Left lung (tissue), 10 donors: ENCODE measurements around the gene RSAD1. TPM values are rescaled to one million over a fixed set of nuclear protein-coding genes. Genes with fewer than 3 reads are reported as not detected.

Source experiments
- ATAC-seq: fragments of 200-7000 bp; cut with Tn5 transposase; one replicate; pipeline ENCODE4 v1.9.1; 2020; ENCODE audit warnings: moderate library complexity
- DNase-seq, 4 donors: peaks; one replicate each; pipeline ENCODE4 v3.0.0-alpha.2; 2013 to 2020
- H3K27ac ChIP-seq, 2 donors: fragments of 200-600 bp; sonication (generic) in 1 of 2; one replicate each; pipeline versions ENCODE4 v1.5.0 to v1.8.0; 2020 to 2021
- H3K27me3 ChIP-seq, 2 donors: fragments of 200-600 bp; sonication (generic) in 1 of 2; one replicate each; pipeline versions ENCODE4 v1.5.0 to v1.8.0; 2020 to 2021
- H3K36me3 ChIP-seq, 2 donors: fragments of 200-600 bp; sonication (generic) in 1 of 2; one replicate each; pipeline versions ENCODE4 v1.5.0 to v1.8.0; 2020 to 2021
- H3K4me1 ChIP-seq, 2 donors: fragments of 200-600 bp; one replicate each; pipeline ENCODE4 v1.8.0; 2021
- H3K4me3 ChIP-seq, 2 donors: fragments of 200-600 bp; sonication (generic) in 1 of 2; one replicate each; pipeline versions ENCODE4 v1.5.0 to v1.8.0; 2020 to 2021; ENCODE audit warnings: mild to moderate bottlenecking in 1 of 2
- H3K9me3 ChIP-seq, 2 donors: fragments of 200-600 bp; sonication (generic) in 1 of 2; one replicate each; pipeline versions ENCODE4 v1.5.0 to v1.8.0; 2020 to 2021
- CTCF ChIP-seq, 2 donors: fragments of 200-600 bp; sonication (generic) in 1 of 2; IDR thresholded peaks; one replicate each; pipeline versions ENCODE4 v1.5.0 to v1.8.0; 2021; ENCODE audit warnings: antibody characterized with exemption in 2 of 2
- intact Hi-C, 2 donors: fragments of 100-400 bp; cut with DNase I; formaldehyde crosslinking; loops; one replicate each; pipeline versions ENCODE4 v1.11.2 to v1.14.2; 2022
- polyA plus RNA-seq, 6 donors: library from polyadenylated mRNA; unstranded; fragments of 120-200 nt; gene quantifications; one replicate each; pipeline ENCODE4 v1.2.1, GENCODE V29; 2013; ENCODE audit not compliant: insufficient read length in 6 of 6
- total RNA-seq, 2 donors: library from RNA; stranded (reverse); fragmentation: NEBNext Ultra II Directional; extraction: Animal tissue kit (Norgen Biotek cat#: 25700); gene quantifications; one replicate each; pipeline ENCODE4 v1.2.1, GENCODE V29; 2021
- donor health status: DM: no; HTN: yes; CAD: no.
- donor health status: DM: no; HTN: no; CAD: no.

RSAD1 gene
- total and polyA plus RNA-seq, 8 donors: 28.5 to 61.5 (median 47.2) TPM

GRCh38 chr17:50432125-50432762 is 46.4 kb upstream of the RSAD1 start:
- intact Hi-C loops: no loop called here
- ATAC-seq: no peak
- Histone ChIP-seq H3K27me3 (no peaks in the 10 kb centered on the region), H3K9me3 (no peaks in the 10 kb centered on the region), H3K36me3 (peaks cover 0 to 8% of the 10 kb centered on the region in 2 donors), H3K4me1 (peaks cover 0 to 16% of the 10 kb centered on the region in 2 donors), H3K27ac (no peak overlapping the region), H3K4me3 (no peak overlapping the region)
- DNase-seq: no peak
- TF ChIP-seq CTCF (IDR thresholded peaks at IDR 0.05): no peak

- peaks cover 0 to 4% of the 10 kb centered on the region in 2 donors for H3K4me1 ChIP-seq
- no peaks in the 10 kb centered on the region for H3K9me3 ChIP-seq
- intact Hi-C loops: no loop called here
- no peak for TF ChIP-seq CTCF (IDR thresholded peaks at IDR 0.05)
- no peak for DNase-seq
- H3K27me3 ChIP-seq: no peaks in the 10 kb centered on the region
- no peak overlapping the region for H3K4me3 ChIP-seq
- ATAC-seq: no peak
- peaks cover 0 to 8% of the 10 kb centered on the region in 2 donors for H3K36me3 ChIP-seq
- no peak overlapping the region for H3K27ac ChIP-seq
Observed at GRCh38 chr17:50437409-50437808, 41.3 kb upstream of the RSAD1 start.

- intact Hi-C loops: no loop called here
- Histone ChIP-seq H3K27me3 (no peaks in the 10 kb centered on the region), H3K9me3 (no peaks in the 10 kb centered on the region), H3K27ac (peak overlapping the region in 1 of 2 donors; percentile 49), H3K36me3 (peaks cover 0 to 8% of the 10 kb centered on the region in 2 donors), H3K4me1 (peaks cover 4 to 6% of the 10 kb centered on the region in 2 donors), H3K4me3 (no peak overlapping the region)
- ATAC-seq: no peak
- DNase-seq: no peak
- no peak for TF ChIP-seq CTCF (IDR thresholded peaks at IDR 0.05)
Observed at GRCh38 chr17:50439008-50439407, 39.7 kb upstream of the RSAD1 start.

- H3K36me3 ChIP-seq: peaks cover 0 to 8% of the 10 kb centered on the region in 2 donors
- TF ChIP-seq CTCF (IDR thresholded peaks at IDR 0.05): no peak
- H3K27me3 ChIP-seq: no peaks in the 10 kb centered on the region
- H3K9me3 ChIP-seq: no peaks in the 10 kb centered on the region
- DNase-seq (peak in 2 of 4 donors; percentile 53 to 65), ATAC-seq (peak; percentile 78)
- intact Hi-C loops: no loop called here
- peaks cover 4 to 9% of the 10 kb centered on the region in 2 donors for H3K4me1 ChIP-seq
- H3K4me3 ChIP-seq: no peak overlapping the region
- H3K27ac ChIP-seq: peak overlapping the region; percentile 38 to 49
Observed at GRCh38 chr17:50440172-50440837, 38.4 kb upstream of the RSAD1 start.
